ENCODE data around the gene TACR2.

GRCh38 chr10:69389827-69390490 lies 26.8 kb downstream of the TACR2 start:
- TF ChIP-seq CTCF (conservative IDR thresholded peaks at IDR 0.05) (no peak), ZFX (IDR thresholded peaks at IDR 0.05) (no peak)

Data from C4-2B (cell line).